Measurements from ENCODE around the gene SMYD3.

Gene SMYD3

GRCh38 chr1:245810789-245811337, 696.2 kb downstream of the SMYD3 start:
- DNase-seq, result no peak

GRCh38 chr1:245810181-245810769, 696.8 kb downstream of the SMYD3 start:
- DNase-seq, result no peak

- no peak for DNase-seq
Measured at GRCh38 chr1:245809361-245809760, 697.7 kb downstream of the SMYD3 start.

GRCh38 chr1:245807954-245808719, 698.9 kb downstream of the SMYD3 start:
- DNase-seq, result no peak

- DNase-seq, result no peak
Measured at GRCh38 chr1:245807306-245807705, 699.8 kb downstream of the SMYD3 start.

- DNase-seq, result no peak
Measured at GRCh38 chr1:245805532-245805931, 701.5 kb downstream of the SMYD3 start.

- DNase-seq, result no peak
Measured at GRCh38 chr1:245804696-245805095, 702.4 kb downstream of the SMYD3 start.

GRCh38 chr1:245803666-245804037, 703.4 kb downstream of the SMYD3 start:
- no peak for DNase-seq

- no peak for DNase-seq
Measured at GRCh38 chr1:245802941-245803665, 704.0 kb downstream of the SMYD3 start.

GRCh38 chr1:245800901-245801605, 706.0 kb downstream of the SMYD3 start:
- DNase-seq, result no peak

GRCh38 chr1:245798349-245798711, 708.7 kb downstream of the SMYD3 start:
- DNase-seq, result no peak

GRCh38 chr1:245797592-245798348, 709.3 kb downstream of the SMYD3 start:
- no peak for DNase-seq

- DNase-seq, result no peak
Measured at GRCh38 chr1:245791410-245792312, 715.4 kb downstream of the SMYD3 start.

- no peak for DNase-seq
Measured at GRCh38 chr1:245790441-245790840, 716.6 kb downstream of the SMYD3 start.

- no peak for DNase-seq
Measured at GRCh38 chr1:245788886-245789285, 718.2 kb downstream of the SMYD3 start.

GRCh38 chr1:245788269-245788668, 718.8 kb downstream of the SMYD3 start:
- no peak for DNase-seq

GRCh38 chr1:245786948-245787347, 720.1 kb downstream of the SMYD3 start:
- no peak for DNase-seq

GRCh38 chr1:245779797-245780755, 727.0 kb downstream of the SMYD3 start:
- DNase-seq, result no peak

GRCh38 chr1:245777752-245778151, 729.3 kb downstream of the SMYD3 start:
- DNase-seq, result no peak

GRCh38 chr1:245776694-245777332, 730.3 kb downstream of the SMYD3 start:
- no peak for DNase-seq

Measured in NCI-H1105 treated with DMSO at 0.1 percent for 48 hours (cell line).